ENCODE measurements around the gene CRELD2.

The CRELD2 gene

GRCh38 chr22:49948958-49949913, 30.8 kb downstream of the CRELD2 start:
- Histone ChIP-seq H3K9me3 (ENCODE audit: control insufficient read depth, insufficient read depth, low read depth, low read length) (no peaks in the 10 kb centered on the region), H3K4me3 (ENCODE audit: low read depth, low read length) (no peak overlapping the region), H3K27ac (ENCODE audit: extremely low read depth, low read depth, low read length) (no peak overlapping the region), H3K36me3 (ENCODE audit: control insufficient read depth in 2 of 2, insufficient read depth in 1 of 2, low read length in 2 of 2) (no peaks in the 10 kb centered on the region), H3K4me1 (ENCODE audit: control insufficient read depth, insufficient read depth, low read length) (peaks cover 3% of the 10 kb centered on the region)
- ChIA-PET CTCF (no interaction called here), POLR2A (no interaction called here)
- TF ChIP-seq ZNF707 (tag by site-specific recombination; IDR thresholded peaks at IDR 0.05) (no peak), ZNF555 (tag by site-specific recombination; conservative IDR thresholded peaks at IDR 0.05) (no peak), KLF1 (tag by site-specific recombination; IDR thresholded peaks at IDR 0.05) (peak; percentile 98), PATZ1 (tag by site-specific recombination; IDR thresholded peaks at IDR 0.05) (0 out of 2 replicates have a peak, but pooled peaks have one; percentile 34), ZNF362 (tag by site-specific recombination; IDR thresholded peaks at IDR 0.05) (no peak), ZNF169 (tag by site-specific recombination; IDR thresholded peaks at IDR 0.05) (no peak), ZNF202 (tag by site-specific recombination; IDR thresholded peaks at IDR 0.05; ENCODE audit: borderline replicate concordance) (no peak), ZIC2 (tag by site-specific recombination; IDR thresholded peaks at IDR 0.05) (no peak), KLF17 (tag by site-specific recombination; IDR thresholded peaks at IDR 0.05) (peak; percentile 63; the same call in 1 of the 2 replicates), ZNF747 (tag by site-specific recombination; IDR thresholded peaks at IDR 0.05) (no peak), ZNF114 (tag by site-specific recombination; IDR thresholded peaks at IDR 0.05) (no peak), ZNF510 (tag by site-specific recombination; IDR thresholded peaks at IDR 0.05; ENCODE audit: insufficient replicate concordance) (no peak), ZNF776 (tag by site-specific recombination; IDR thresholded peaks at IDR 0.05; ENCODE audit: borderline replicate concordance) (no peak), MYNN (tag by site-specific recombination; IDR thresholded peaks at IDR 0.05; ENCODE audit: borderline replicate concordance) (no peak), ZNF423 (tag by site-specific recombination; IDR thresholded peaks at IDR 0.05) (no peak), KLF8 (tag by site-specific recombination; IDR thresholded peaks at IDR 0.05) (0 out of 2 replicates have a peak, but pooled peaks have one; percentile 8), ZBTB20 (tag by site-specific recombination; IDR thresholded peaks at IDR 0.05) (no peak), ZNF621 (tag by site-specific recombination; IDR thresholded peaks at IDR 0.05) (no peak), GLI4 (tag by site-specific recombination; IDR thresholded peaks at IDR 0.05) (no peak), ZNF626 (tag by site-specific recombination; IDR thresholded peaks at IDR 0.05) (no peak), ZNF645 (tag by site-specific recombination; IDR thresholded peaks at IDR 0.05) (no peak), ZNF473 (tag by site-specific recombination; IDR thresholded peaks at IDR 0.05) (no peak), KLF7 (tag by site-specific recombination; IDR thresholded peaks at IDR 0.05; ENCODE audit: borderline replicate concordance) (no peak), KLF10 (tag by site-specific recombination; IDR thresholded peaks at IDR 0.05) (no peak), HIC1 (tag by site-specific recombination; IDR thresholded peaks at IDR 0.05) (peak; percentile 13; the same call in 1 of the 2 replicates), ZNF391 (tag by site-specific recombination; IDR thresholded peaks at IDR 0.05; ENCODE audit: borderline replicate concordance, low read depth) (no peak), ZNF10 (tag by site-specific recombination; IDR thresholded peaks at IDR 0.05) (no peak), ZNF248 (tag by site-specific recombination; IDR thresholded peaks at IDR 0.05) (no peak), ZEB2 (tag by site-specific recombination; IDR thresholded peaks at IDR 0.05) (no peak), ZNF157 (tag by site-specific recombination; IDR thresholded peaks at IDR 0.05) (no peak), ZNF561 (tag by site-specific recombination; IDR thresholded peaks at IDR 0.05; ENCODE audit: borderline replicate concordance) (no peak), TRIM28 (IDR thresholded peaks at IDR 0.05; ENCODE audit: borderline replicate concordance, low read length) (no peak)

All from HEK293 (cell line).